GM18508 (cell line): ENCODE data around the gene HOXA10.

Source experiments
- ATAC-seq: cut with Tn5 transposase; IDR thresholded peaks from one replicate; pipeline ENCODE4 v1.9.1; 2021; ENCODE audit warnings: moderate number of reproducible peaks; ENCODE audit not compliant: insufficient read depth, unreplicated experiment

HOXA10 gene

GRCh38 chr7:27169658-27170425 is 4.3 kb downstream of the HOXA10 start:
- ATAC-seq, result no peak

- ATAC-seq, result no peak
Observed at GRCh38 chr7:27168265-27168947, 5.7 kb downstream of the HOXA10 start.

- no peak for ATAC-seq
Observed at GRCh38 chr7:27167916-27168264, 6.2 kb downstream of the HOXA10 start.

GRCh38 chr7:27166531-27167505 is 7.3 kb downstream of the HOXA10 start:
- ATAC-seq, result no peak

- ATAC-seq, result no peak
Observed at GRCh38 chr7:27165996-27166530, 8.1 kb downstream of the HOXA10 start.

- no peak for ATAC-seq
Observed at GRCh38 chr7:27165089-27165995, 8.8 kb downstream of the HOXA10 start, which contains the start of gene HOXA9. HOXA9 (minus strand) TSS chr7:27165537; CDS start chr7:27165457, 80 bp downstream.

GRCh38 chr7:27164367-27165088 is 9.6 kb downstream of the HOXA10 start:
- ATAC-seq, result no peak

- no peak for ATAC-seq
Observed at GRCh38 chr7:27164045-27164366, 10.1 kb downstream of the HOXA10 start.

- no peak for ATAC-seq
Observed at GRCh38 chr7:27163288-27164044, 10.7 kb downstream of the HOXA10 start.

- ATAC-seq, result no peak
Observed at GRCh38 chr7:27162561-27163287, 11.4 kb downstream of the HOXA10 start.

GRCh38 chr7:27161721-27162560 is 12.2 kb downstream of the HOXA10 start:
- ATAC-seq, result no peak

- no peak for ATAC-seq
Observed at GRCh38 chr7:27161214-27161720, 12.9 kb downstream of the HOXA10 start.

GRCh38 chr7:27160546-27161213 is 13.4 kb downstream of the HOXA10 start:
- ATAC-seq, result no peak

GRCh38 chr7:27160145-27160545 is 14.0 kb downstream of the HOXA10 start:
- no peak for ATAC-seq

GRCh38 chr7:27159266-27160144 is 14.6 kb downstream of the HOXA10 start:
- no peak for ATAC-seq
